ENCODE results near the gene TMEM126B.

- TF ChIP-seq CTCF (conservative IDR thresholded peaks at IDR 0.05; ENCODE audit: low read length), result no peak
- no peak for TF ChIP-seq EZH2phosphoT487 (IDR thresholded peaks at IDR 0.05; ENCODE audit: borderline replicate concordance)
Observed at GRCh38 chr11:85666687-85667086, 38.3 kb downstream of the TMEM126B start.
